CD14-positive monocyte (primary cell): Measurements from ENCODE around the gene PAFAH1B2. TPM values are rescaled to one million over a fixed set of nuclear protein-coding genes. Genes with fewer than 3 reads are reported as not detected.

Experiments
- DNase-seq, 3 donors: peaks; one replicate each; pipeline ENCODE4 v3.0.0-alpha.2; 2011 to 2022
- H2AFZ ChIP-seq: 2 replicates; pipeline ENCODE4 v1.6.0; 2012; ENCODE audit warnings: mild to moderate bottlenecking, low read depth, low read length, inconsistent platforms; ENCODE audit not compliant: insufficient read depth, poor library complexity, severe bottlenecking
- H3K27ac ChIP-seq, 2 donors: 1 replicate in 1 of 2; 2 replicates in 1 of 2; pipeline ENCODE4 v1.5.1; 2012 to 2013; ENCODE audit warnings: low read length in 2 of 2, control low read depth in 1 of 2, inconsistent platforms in 1 of 2, low read depth in 1 of 2, mild to moderate bottlenecking in 1 of 2
- H3K27me3 ChIP-seq, 2 donors: one replicate each; pipeline versions ENCODE4 v1.6.0 to v1.6.1; 2011 to 2013; ENCODE audit warnings: low read length in 2 of 2; ENCODE audit not compliant: control insufficient read depth in 2 of 2, insufficient read depth in 2 of 2
- H3K36me3 ChIP-seq, 2 donors: replicated peaks in 1 of 2; 1 replicate in 1 of 2; 2 replicates in 1 of 2; pipeline versions ENCODE4 v1.5.1 to v1.6.1; 2012 to 2013; ENCODE audit warnings: low read length in 2 of 2, control low read depth in 1 of 2, inconsistent platforms in 1 of 2, mild to moderate bottlenecking in 1 of 2; ENCODE audit not compliant: insufficient read depth in 2 of 2, control insufficient read depth in 1 of 2
- H3K4me1 ChIP-seq, 2 donors: 1 replicate in 1 of 2; 2 replicates in 1 of 2; pipeline versions ENCODE4 v1.5.1 to v1.6.1; 2012 to 2013; ENCODE audit warnings: low read length in 2 of 2, control low read depth in 1 of 2, inconsistent platforms in 1 of 2, mild to moderate bottlenecking in 1 of 2, moderate library complexity in 1 of 2; ENCODE audit not compliant: insufficient read depth in 2 of 2, control insufficient read depth in 1 of 2
- H3K4me2 ChIP-seq: replicated peaks from 2 replicates; pipeline ENCODE3; 2012; ENCODE audit warnings: low read length, moderate library complexity, mild to moderate bottlenecking; ENCODE audit not compliant: poor library complexity, severe bottlenecking; ENCODE audit errors: extremely low read depth
- H3K4me3 ChIP-seq, 3 experiments: fragments of 200-600 bp in 1 of 3; sonication (generic) in 1 of 3; replicated peaks in 1 of 3; 1 replicate in 2 of 3; 2 replicates in 1 of 3; pipeline ENCODE4 v1.5.1; 2011 to 2013; ENCODE audit warnings: low read length in 3 of 3, mild to moderate bottlenecking in 3 of 3, control low read depth in 2 of 3, low read depth in 2 of 3, inconsistent platforms in 1 of 3, moderate library complexity in 1 of 3
- H3K79me2 ChIP-seq: 2 replicates; pipeline ENCODE4 v1.6.0; 2012; ENCODE audit warnings: mild to moderate bottlenecking, control low read depth, inconsistent platforms, low read length, moderate library complexity; ENCODE audit not compliant: insufficient read depth
- H3K9ac ChIP-seq: 2 replicates; pipeline ENCODE4 v1.6.0; 2017; ENCODE audit warnings: low read length, mild to moderate bottlenecking; ENCODE audit not compliant: insufficient read depth, poor library complexity, severe bottlenecking
- H3K9me3 ChIP-seq, 2 donors: replicated peaks in 1 of 2; 1 replicate in 1 of 2; 2 replicates in 1 of 2; pipeline versions ENCODE4 v1.5.1 to v1.6.1; 2012 to 2013; ENCODE audit warnings: low read length in 2 of 2, control low read depth in 1 of 2; ENCODE audit not compliant: control insufficient read depth in 1 of 2, insufficient read depth in 1 of 2
- H4K20me1 ChIP-seq: 2 replicates; pipeline ENCODE4 v1.6.0; 2012; ENCODE audit warnings: mild to moderate bottlenecking, low read length, control low read depth, moderate library complexity; ENCODE audit not compliant: insufficient read depth
- H3K27ac Mint-ChIP-seq, 7 donors: one replicate each; pipeline ENCODE4 v1.8.0; 2020; ENCODE audit warnings: mild to moderate bottlenecking in 7 of 7, mixed read lengths in 7 of 7, moderate library complexity in 6 of 7, inconsistent platforms in 2 of 7
- H3K27me3 Mint-ChIP-seq, 3 donors: one replicate each; pipeline ENCODE4 v1.8.0; 2021 to 2022; ENCODE audit warnings: low read depth in 3 of 3, mild to moderate bottlenecking in 3 of 3, mixed read lengths in 3 of 3, moderate library complexity in 3 of 3, inconsistent platforms in 1 of 3
- H3K36me3 Mint-ChIP-seq, 2 donors: one replicate each; pipeline ENCODE4 v1.8.0; 2020; ENCODE audit warnings: mixed read lengths in 2 of 2, inconsistent platforms in 1 of 2, mild to moderate bottlenecking in 1 of 2
- H3K4me1 Mint-ChIP-seq: one replicate; pipeline ENCODE4 v1.8.0; 2020; ENCODE audit warnings: mild to moderate bottlenecking, mixed read lengths
- H3K4me3 Mint-ChIP-seq, 2 donors: one replicate each; pipeline ENCODE4 v1.8.0; 2020; ENCODE audit warnings: mild to moderate bottlenecking in 2 of 2, mixed read lengths in 2 of 2, moderate library complexity in 1 of 2
- H3K9me3 Mint-ChIP-seq, 7 donors: one replicate each; pipeline ENCODE4 v1.8.0; 2020 to 2022; ENCODE audit warnings: mixed read lengths in 7 of 7, mild to moderate bottlenecking in 6 of 7, moderate library complexity in 6 of 7, inconsistent platforms in 2 of 7
- CTCF ChIP-seq: fragments of 200-600 bp; IDR thresholded peaks from one replicate; pipeline ENCODE4 v1.8.0; 2022; ENCODE audit warnings: antibody characterized with exemption, mild to moderate bottlenecking
- WGBS: methylation state at CpG from one replicate; pipeline ENCODE4 v1.1.5; 2013; ENCODE audit warnings: missing lambda C conversion rate; ENCODE audit not compliant: insufficient coverage; 5-methylcytosine and 5-hydroxymethylcytosine counted together
- intact Hi-C, 2 donors: fragments of 100-400 bp; cut with micrococcal nuclease; formaldehyde crosslinking; loops; one replicate each; pipeline versions ENCODE4 v1.15.0 to v1.15.1; 2023
- polyA plus RNA-seq, 3 donors: library from polyadenylated mRNA; depleted of rRNA in 1 of 3; unstranded in 2 of 3; stranded (reverse) in 1 of 3; fragments of 300-500 nt in 2 of 3; fragments of >200 nt in 1 of 3; fragmentation: Illumina TruSeq in 2 of 3; gene quantifications; 1 replicate in 2 of 3; 2 replicates in 1 of 3; pipeline ENCODE4 v1.2.3, GENCODE V29; 2012 to 2021

PAFAH1B2 gene
- polyA plus RNA-seq, 3 donors: 16.9 to 25.1 (median 23.7) TPM

DNA sequence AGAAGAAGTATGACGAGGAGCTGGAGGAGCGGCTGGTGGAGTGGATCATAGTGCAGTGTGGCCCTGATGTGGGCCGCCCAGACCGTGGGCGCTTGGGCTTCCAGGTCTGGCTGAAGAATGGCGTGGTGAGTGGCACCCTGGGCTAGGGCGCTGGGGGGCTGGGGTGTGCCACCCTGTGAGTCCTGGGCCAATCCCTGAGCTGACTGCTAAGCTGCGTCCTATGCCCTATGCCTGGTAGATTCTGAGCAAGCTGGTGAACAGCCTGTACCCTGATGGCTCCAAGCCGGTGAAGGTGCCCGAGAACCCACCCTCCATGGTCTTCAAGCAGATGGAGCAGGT is 59.0 kb downstream of the PAFAH1B2 start:
- DNase-seq: no peak
- Histone ChIP-seq H2AFZ (no peak overlapping the region), H3K4me2 (no peak overlapping the region), H3K4me3 (no peak overlapping the region), H3K27ac (no peak overlapping the region), H3K79me2 (no peaks in the 10 kb centered on the region), H4K20me1 (peaks cover 12% of the 10 kb centered on the region), H3K36me3 (peaks cover 37 to 44% of the 10 kb centered on the region in 2 donors), H3K9me3 (no peaks in the 10 kb centered on the region), H3K27me3 (no peaks in the 10 kb centered on the region), H3K9ac (no peak overlapping the region), H3K4me1 (peaks cover 0 to 6% of the 10 kb centered on the region in 2 donors)
- H3K27ac Mint-ChIP-seq: peak overlapping the region in 1 of 7 donors; percentile 21
- intact Hi-C loops: no loop called here
- H3K4me1 Mint-ChIP-seq: peaks cover 16% of the 10 kb centered on the region
- H3K36me3 Mint-ChIP-seq: peaks cover 41 to 47% of the 10 kb centered on the region in 2 donors
- H3K4me3 Mint-ChIP-seq: no peak overlapping the region
- no peak for TF ChIP-seq CTCF
- H3K27me3 Mint-ChIP-seq: peaks cover 3 to 7% (median 4%) of the 10 kb centered on the region in 3 donors
- WGBS: 96% methylated on average over 10 of the region's 10 CpGs
- peaks cover 0 to 2% (median 0%) of the 10 kb centered on the region in 7 donors for H3K9me3 Mint-ChIP-seq

- no peaks in the 10 kb centered on the region for H3K9me3 ChIP-seq
- Mint-ChIP-seq H3K4me3 (no peak overlapping the region), H3K9me3 (no peaks in the 10 kb centered on the region), H3K36me3 (peaks cover 37 to 47% of the 10 kb centered on the region in 2 donors), H3K27me3 (peaks cover 0 to 4% (median under 1%) of the 10 kb centered on the region in 3 donors), H3K27ac (peak overlapping the region in 6 of 7 donors; percentile 3 to 70 (median 36)), H3K4me1 (peaks cover 9% of the 10 kb centered on the region)
- H3K9ac ChIP-seq: no peak overlapping the region
- no peaks in the 10 kb centered on the region for H3K79me2 ChIP-seq
- H2AFZ ChIP-seq: no peak overlapping the region
- no peak for DNase-seq
- TF ChIP-seq CTCF: no peak
- no peak overlapping the region for H3K4me3 ChIP-seq
- intact Hi-C loops: loop anchor here in 1 of 2 donors (5.0 kb wide), 1 partner anchor 72 kb away; no protein-coding TSS in a partner anchor
- no peaks in the 10 kb centered on the region for H3K27me3 ChIP-seq
- WGBS: 96% methylated on average over 12 of the region's 17 CpGs
- peaks cover 12% of the 10 kb centered on the region for H4K20me1 ChIP-seq
- H3K27ac ChIP-seq: no peak overlapping the region
- H3K4me1 ChIP-seq: peaks cover 0 to 6% of the 10 kb centered on the region in 2 donors
- H3K4me2 ChIP-seq: no peak overlapping the region
- peaks cover 33 to 38% of the 10 kb centered on the region in 2 donors for H3K36me3 ChIP-seq
Observed at GRCh38 chr11:117204283-117205080, 60.4 kb downstream of the PAFAH1B2 start.
